Smooth muscle cell (in vitro differentiated cells): ENCODE measurements around the gene RASA3. TPM values are rescaled to one million over a fixed set of nuclear protein-coding genes. Genes with fewer than 3 reads are reported as not detected.

Experiments used
- DNase-seq: peaks from one replicate; lab custom pipeline; 2025; ENCODE audit not compliant: unreplicated experiment; lab: John Stamatoyannopoulos, UW
- H2AFZ ChIP-seq: fragments of 200-600 bp; sonication (generic); 2 replicates; pipeline ENCODE4 v1.6.0; 2016; ENCODE audit warnings: antibody characterized with exemption, low read depth, mild to moderate bottlenecking
- H3F3A ChIP-seq: fragments of 200-600 bp; sonication (generic); 2 replicates; pipeline ENCODE4 v1.6.0; 2017; ENCODE audit warnings: antibody characterized with exemption, low read depth
- H3K27ac ChIP-seq: fragments of 200-600 bp; sonication (generic); 2 replicates; pipeline ENCODE4 v1.5.1; 2016; ENCODE audit warnings: low read depth, mild to moderate bottlenecking
- H3K27me3 ChIP-seq: fragments of 200-600 bp; sonication (generic); 2 replicates; pipeline ENCODE4 v1.6.1; 2016; ENCODE audit warnings: low read depth, mild to moderate bottlenecking
- H3K36me3 ChIP-seq: fragments of 200-600 bp; sonication (generic); 2 replicates; pipeline ENCODE4 v1.5.1; 2016; ENCODE audit warnings: low read depth
- H3K4me1 ChIP-seq: fragments of 200-600 bp; sonication (generic); 2 replicates; pipeline ENCODE4 v1.5.1; 2016; ENCODE audit warnings: low read depth
- H3K4me2 ChIP-seq: fragments of 200-600 bp; sonication (generic); 2 replicates; pipeline ENCODE4 v1.6.0; 2016; ENCODE audit warnings: mild to moderate bottlenecking
- H3K4me3 ChIP-seq: fragments of 200-600 bp; sonication (generic); 2 replicates; pipeline ENCODE4 v1.5.1; 2016; ENCODE audit warnings: mild to moderate bottlenecking
- H3K79me2 ChIP-seq: fragments of 200-600 bp; sonication (generic); 2 replicates; pipeline ENCODE4 v1.6.0; 2016; ENCODE audit warnings: low read depth, mild to moderate bottlenecking
- H3K9ac ChIP-seq: fragments of 200-600 bp; sonication (generic); 2 replicates; pipeline ENCODE4 v1.6.0; 2016; ENCODE audit warnings: low read depth
- H3K9me3 ChIP-seq: fragments of 200-600 bp; sonication (generic); replicated peaks from 2 replicates; pipeline ENCODE4 v1.5.1; 2016; ENCODE audit warnings: low read depth
- H4K20me1 ChIP-seq: fragments of 200-600 bp; sonication (generic); 2 replicates; pipeline ENCODE4 v1.6.0; 2016; ENCODE audit warnings: low read depth
- WGBS: methylation state at CpG from one replicate; pipeline ENCODE4 v1.1.7; 2016; ENCODE audit warnings: low lambda C conversion rate; 5-methylcytosine and 5-hydroxymethylcytosine counted together
- polyA plus RNA-seq: library from polyadenylated mRNA; unstranded; fragments of >200 nt; fragmentation: Nextera tagmentation; extraction: Ambion mirVana; gene quantifications from 2 replicates; pipeline ENCODE4 v1.2.1, GENCODE V29; 2016
- total RNA-seq: library from RNA; depleted of rRNA; stranded (reverse); fragments of >200 nt; gene quantifications from 2 replicates; pipeline ENCODE4 v1.2.3, GENCODE V29; 2014
- TF ChIP-seq, protein P1 (sequence below): fragments of 200-600 bp; sonication (generic); IDR thresholded peaks from 2 replicates; pipeline ENCODE4 v1.5.1; 2017; ENCODE audit warnings: borderline replicate concordance, mild to moderate bottlenecking, antibody characterized with exemption; ENCODE audit not compliant: insufficient read depth, poor library complexity, severe bottlenecking

The RASA3 gene
- total and polyA plus RNA-seq, 2 experiments from 2014 or later: 21.3 to 26.8 TPM

DNA sequence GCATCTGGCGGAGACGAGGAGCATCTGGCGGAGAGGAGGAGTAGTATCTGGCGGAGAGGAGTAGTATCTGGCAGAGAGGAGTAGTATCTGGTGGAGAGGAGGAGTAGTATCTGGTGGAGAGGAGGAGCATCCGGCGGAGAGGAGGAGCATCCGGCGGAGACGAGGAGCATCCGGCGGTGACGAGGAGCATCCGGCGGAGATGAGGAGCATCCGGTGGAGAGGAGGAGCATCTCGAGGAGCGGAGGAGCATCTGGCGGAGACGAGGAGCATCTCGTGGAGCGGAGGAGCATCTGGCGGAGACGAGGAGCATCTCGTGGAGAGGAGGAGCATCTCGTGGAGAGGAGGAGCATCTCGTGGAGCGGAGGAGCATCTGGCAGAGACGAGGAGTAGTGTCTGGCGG, 177.2 kb downstream of the RASA3 start:
- no peaks in the 10 kb centered on the region for H3K36me3 ChIP-seq
- no peaks in the 10 kb centered on the region for H4K20me1 ChIP-seq
- no peak for DNase-seq
- no peaks in the 10 kb centered on the region for H3K4me1 ChIP-seq
- no peak overlapping the region for H2AFZ ChIP-seq
- no peak overlapping the region for H3K4me3 ChIP-seq
- H3K27ac ChIP-seq: no peak overlapping the region
- H3F3A ChIP-seq: no peaks in the 10 kb centered on the region
- no peaks in the 10 kb centered on the region for H3K79me2 ChIP-seq
- WGBS: 94% methylated on average over 29 of the region's 29 CpGs
- no peak overlapping the region for H3K9ac ChIP-seq
- TF ChIP-seq, protein P1, sequence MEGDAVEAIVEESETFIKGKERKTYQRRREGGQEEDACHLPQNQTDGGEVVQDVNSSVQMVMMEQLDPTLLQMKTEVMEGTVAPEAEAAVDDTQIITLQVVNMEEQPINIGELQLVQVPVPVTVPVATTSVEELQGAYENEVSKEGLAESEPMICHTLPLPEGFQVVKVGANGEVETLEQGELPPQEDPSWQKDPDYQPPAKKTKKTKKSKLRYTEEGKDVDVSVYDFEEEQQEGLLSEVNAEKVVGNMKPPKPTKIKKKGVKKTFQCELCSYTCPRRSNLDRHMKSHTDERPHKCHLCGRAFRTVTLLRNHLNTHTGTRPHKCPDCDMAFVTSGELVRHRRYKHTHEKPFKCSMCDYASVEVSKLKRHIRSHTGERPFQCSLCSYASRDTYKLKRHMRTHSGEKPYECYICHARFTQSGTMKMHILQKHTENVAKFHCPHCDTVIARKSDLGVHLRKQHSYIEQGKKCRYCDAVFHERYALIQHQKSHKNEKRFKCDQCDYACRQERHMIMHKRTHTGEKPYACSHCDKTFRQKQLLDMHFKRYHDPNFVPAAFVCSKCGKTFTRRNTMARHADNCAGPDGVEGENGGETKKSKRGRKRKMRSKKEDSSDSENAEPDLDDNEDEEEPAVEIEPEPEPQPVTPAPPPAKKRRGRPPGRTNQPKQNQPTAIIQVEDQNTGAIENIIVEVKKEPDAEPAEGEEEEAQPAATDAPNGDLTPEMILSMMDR: no peak
- no peak overlapping the region for H3K4me2 ChIP-seq
- no peaks in the 10 kb centered on the region for H3K27me3 ChIP-seq
- no peaks in the 10 kb centered on the region for H3K9me3 ChIP-seq

DNA sequence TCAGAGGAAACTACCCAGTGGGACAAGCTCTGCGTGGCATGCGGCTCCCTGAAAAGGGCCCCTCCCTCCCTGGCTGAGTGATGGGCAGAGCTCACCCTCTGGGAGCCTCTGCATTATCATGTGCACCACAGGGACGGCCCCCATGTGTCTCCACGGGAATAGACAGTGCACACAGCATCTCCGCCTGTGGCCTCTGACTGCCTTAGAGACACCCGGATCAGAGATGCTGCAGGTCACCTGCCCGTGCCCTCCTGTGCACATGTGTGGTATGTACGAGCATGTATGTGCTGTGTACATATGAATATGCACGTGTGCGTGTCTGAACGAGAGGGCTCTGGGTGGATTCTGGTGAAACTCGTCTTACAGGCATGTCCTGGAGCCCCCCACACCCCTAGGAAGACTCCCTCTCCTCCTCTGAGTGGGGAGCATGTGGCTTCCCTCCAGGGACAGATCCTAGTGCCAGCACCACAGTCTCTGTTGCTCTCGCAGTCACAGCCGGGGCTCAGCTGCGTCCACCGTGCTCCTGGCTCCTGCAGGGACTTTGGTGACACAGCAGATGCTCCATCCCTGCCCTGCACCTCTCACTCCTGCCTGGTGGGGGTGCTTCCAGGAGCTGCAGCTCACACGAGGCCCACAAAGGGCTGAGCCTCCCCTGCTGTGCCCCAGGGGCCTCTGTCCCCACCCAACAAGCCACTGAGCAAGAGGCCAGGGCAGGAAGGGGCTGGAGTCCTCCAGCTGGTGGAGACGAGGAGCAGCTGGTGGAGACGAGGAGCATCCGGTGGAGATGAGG, 178.2 kb downstream of the RASA3 start:
- no peak overlapping the region for H3K9ac ChIP-seq
- H3K9me3 ChIP-seq: no peaks in the 10 kb centered on the region
- H3K27ac ChIP-seq: no peak overlapping the region
- H2AFZ ChIP-seq: no peak overlapping the region
- no peaks in the 10 kb centered on the region for H3K4me1 ChIP-seq
- H3K27me3 ChIP-seq: no peaks in the 10 kb centered on the region
- no peak overlapping the region for H3K4me2 ChIP-seq
- no peaks in the 10 kb centered on the region for H4K20me1 ChIP-seq
- H3K4me3 ChIP-seq: no peak overlapping the region
- no peaks in the 10 kb centered on the region for H3F3A ChIP-seq
- H3K79me2 ChIP-seq: no peaks in the 10 kb centered on the region
- DNase-seq: no peak
- no peaks in the 10 kb centered on the region for H3K36me3 ChIP-seq
- WGBS: 92% methylated on average over 20 of the region's 20 CpGs
- TF ChIP-seq, protein P1: no peak

DNA sequence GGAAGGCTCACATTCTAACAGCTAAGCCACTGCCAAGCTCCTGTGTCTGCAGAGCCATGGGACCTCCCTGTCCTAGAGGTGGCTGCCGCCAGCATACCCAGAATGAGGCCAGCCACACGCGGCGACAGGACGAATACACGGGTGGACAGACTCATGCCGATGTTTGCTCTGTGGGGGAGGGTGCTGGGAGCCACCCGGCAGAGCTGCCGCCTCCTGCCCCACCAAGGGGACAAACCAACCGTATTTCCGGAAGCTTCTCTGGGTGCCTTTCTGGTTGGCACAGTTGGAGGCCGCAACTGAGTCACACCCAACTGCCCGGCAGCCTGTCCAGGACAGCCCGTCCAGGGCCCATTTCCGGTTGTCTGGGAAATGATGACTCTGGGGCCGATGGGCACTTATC, 178.9 kb downstream of the RASA3 start:
- Histone ChIP-seq H2AFZ (no peak overlapping the region), H3K27ac (no peak overlapping the region), H3K9ac (no peak overlapping the region), H3K4me1 (no peaks in the 10 kb centered on the region), H4K20me1 (no peaks in the 10 kb centered on the region), H3K4me3 (no peak overlapping the region), H3F3A (no peaks in the 10 kb centered on the region), H3K9me3 (no peaks in the 10 kb centered on the region), H3K27me3 (no peaks in the 10 kb centered on the region), H3K79me2 (no peaks in the 10 kb centered on the region), H3K4me2 (no peak overlapping the region), H3K36me3 (no peaks in the 10 kb centered on the region)
- no peak for DNase-seq
- WGBS: 96% methylated on average over 16 of the region's 16 CpGs
- TF ChIP-seq, protein P1: no peak
